Vagina (tissue), 2 donors: ENCODE measurements around the gene ACOT6. TPM values are rescaled to one million over a fixed set of nuclear protein-coding genes. Genes with fewer than 3 reads are reported as not detected.

ENCODE experiments used
- DNase-seq, 2 donors: peaks; one replicate each; pipeline ENCODE4 v3.0.0-alpha.2; 2017; ENCODE audit errors: extremely low spot score in 2 of 2
- H3K27ac ChIP-seq: fragments of 200-600 bp; sonication (generic); one replicate; pipeline ENCODE4 v1.5.1; 2019
- H3K27me3 ChIP-seq: fragments of 200-600 bp; sonication (generic); one replicate; pipeline ENCODE4 v1.5.1; 2019
- H3K36me3 ChIP-seq, 2 donors: fragments of 200-600 bp; sonication (generic); one replicate each; pipeline ENCODE4 v1.5.1; 2017 to 2019
- H3K4me1 ChIP-seq: fragments of 200-600 bp; sonication (generic); one replicate; pipeline ENCODE4 v1.5.1; 2019
- H3K4me3 ChIP-seq, 2 donors: fragments of 200-600 bp; sonication (generic); 1 replicate in 1 of 2; 2 replicates in 1 of 2; pipeline ENCODE4 v1.5.1; 2016 to 2019
- H3K9me3 ChIP-seq: fragments of 200-600 bp; sonication (generic); one replicate; pipeline ENCODE4 v1.5.1; 2019
- POLR2A ChIP-seq, 2 donors: fragments of 450-650 bp; IDR thresholded peaks; one replicate each; pipeline ENCODE4 v1.6.1; 2017; ENCODE audit warnings: antibody characterized with exemption in 2 of 2, mild to moderate bottlenecking in 2 of 2, moderate library complexity in 2 of 2
- POLR2AphosphoS5 ChIP-seq, 2 donors: sonication (generic); formaldehyde crosslinking; IDR thresholded peaks; one replicate each; pipeline ENCODE4 v1.9.0; 2017; ENCODE audit warnings: antibody characterized with exemption in 2 of 2, mild to moderate bottlenecking in 2 of 2, low read depth in 1 of 2; ENCODE audit not compliant: insufficient read depth in 1 of 2
- intact Hi-C: fragments of 100-400 bp; cut with DNase I; formaldehyde crosslinking; loops from one replicate; pipeline ENCODE4 v1.15.1; 2023
- small RNA-seq: library from RNA; depleted of rRNA; stranded (forward); fragments of <200 nt; gene quantifications from one replicate; pipeline ENCODE3, GENCODE V24; 2016
- total RNA-seq: library from RNA; depleted of rRNA; stranded (reverse); fragments of >200 nt; gene quantifications from one replicate; pipeline ENCODE4 v1.2.3, GENCODE V29; 2016

ACOT6 gene
- total RNA-seq, 1 donor from 2014 or later = not detected

- DNase-seq = no peak
- no peak for TF ChIP-seq POLR2AphosphoS5 (IDR thresholded peaks at IDR 0.05; ENCODE audit: insufficient read depth in 1 of 2, low read depth in 1 of 2)
- no peak for TF ChIP-seq POLR2A (IDR thresholded peaks at IDR 0.05)
- Histone ChIP-seq H3K27me3 (no peaks in the 10 kb centered on the region), H3K4me1 (no peaks in the 10 kb centered on the region), H3K27ac (no peak overlapping the region), H3K36me3 (no peaks in the 10 kb centered on the region), H3K4me3 (no peak overlapping the region), H3K9me3 (no peaks in the 10 kb centered on the region)
- intact Hi-C loops = no loop called here
These were observed 55.5 kb downstream of the ACOT6 start for GRCh38 chr14:73667854-73668253.

Small RNA genes within 50 kb of the gene (small RNA-seq; reads per million reads assigned to genes)
- gene RNU6-240P = not detected

Other genes starting within 250 kb of the ACOT6 start
- 48.1 TPM for gene NUMB, start 154.0 kb upstream of the ACOT6 start, total RNA-seq
- gene RIOX1, start 121.6 kb upstream of the ACOT6 start, total RNA-seq = 16.7 TPM
- gene ACOT1, start 75.4 kb upstream of the ACOT6 start, total RNA-seq = 5.2 TPM
- not detected for gene HEATR4, start 53.6 kb upstream of the ACOT6 start, total RNA-seq
- gene ACOT2, start 43.3 kb upstream of the ACOT6 start, total RNA-seq = 48.1 TPM
- gene ACOT4, start 20.6 kb upstream of the ACOT6 start, total RNA-seq = 0.49 TPM
- gene DNAL1, start 32.5 kb downstream of the ACOT6 start, total RNA-seq = 4.7 TPM
- 35.4 TPM for gene PNMA1, start 101.9 kb downstream of the ACOT6 start, total RNA-seq
- gene PTGR2, start 239.3 kb downstream of the ACOT6 start, total RNA-seq = 5.6 TPM